ENCODE data around the gene P3H2.

Gene P3H2

DNA sequence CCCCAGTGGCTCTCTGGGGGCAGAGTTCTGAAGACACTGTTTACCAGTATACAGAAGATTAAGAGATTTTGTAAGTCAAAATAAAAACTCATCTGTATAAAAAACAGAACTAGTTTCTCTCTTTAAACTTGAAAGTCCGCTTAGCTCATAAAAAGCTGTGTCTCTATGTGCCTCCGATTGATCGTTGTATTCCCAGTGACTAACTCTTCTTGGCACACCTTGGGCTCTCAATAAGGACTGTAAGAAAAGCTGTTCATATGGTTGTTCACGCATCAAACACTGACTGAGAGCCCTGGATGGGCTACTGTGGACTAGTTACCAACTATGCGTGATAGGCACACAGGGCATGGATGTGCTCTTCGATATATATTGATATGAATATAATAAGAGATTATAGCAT lies 107.9 kb downstream of the P3H2 start:
- DNase-seq: no peak

DNA sequence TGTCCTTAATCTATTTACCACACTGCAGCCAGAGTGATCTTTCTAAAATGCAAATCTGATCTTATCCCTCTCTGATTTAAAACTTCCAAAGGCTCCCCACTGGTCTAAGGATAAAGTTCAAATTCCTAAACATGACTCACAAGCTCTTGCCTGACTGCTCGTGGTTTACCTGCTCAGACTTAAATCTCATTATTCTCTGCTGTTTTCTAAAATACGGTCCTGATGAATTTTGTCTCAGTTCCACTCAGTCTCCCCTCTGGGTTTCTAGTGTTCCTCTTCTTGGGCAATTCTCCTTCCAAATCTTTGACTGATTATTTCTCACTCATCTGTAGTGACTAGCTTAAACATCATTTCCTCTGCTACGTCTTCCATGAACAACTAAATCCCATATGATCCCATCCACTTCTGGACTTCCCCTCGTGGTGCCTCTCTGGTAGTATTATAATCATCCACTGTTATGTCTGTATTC lies 108.3 kb downstream of the P3H2 start:
- DNase-seq: no peak

DNA sequence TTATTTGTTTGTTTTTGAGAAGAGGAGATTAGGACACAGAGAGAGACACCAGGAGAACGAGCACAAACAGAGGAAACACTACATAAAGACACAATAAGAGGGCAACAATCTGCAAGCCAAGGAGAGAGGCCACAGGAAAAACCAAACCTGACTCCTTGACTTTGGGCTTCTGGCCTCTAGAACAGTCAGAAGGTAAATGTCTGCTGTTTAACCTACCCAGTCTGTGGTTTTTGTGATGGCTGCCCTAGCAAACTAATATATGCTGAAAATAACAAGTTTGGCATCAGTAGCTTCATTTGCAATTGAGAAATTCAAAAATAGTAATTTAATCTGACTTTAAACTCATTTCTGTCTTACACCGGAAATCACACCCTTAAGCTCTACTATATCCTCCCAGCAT lies 110.2 kb downstream of the P3H2 start:
- no peak for DNase-seq

DNA sequence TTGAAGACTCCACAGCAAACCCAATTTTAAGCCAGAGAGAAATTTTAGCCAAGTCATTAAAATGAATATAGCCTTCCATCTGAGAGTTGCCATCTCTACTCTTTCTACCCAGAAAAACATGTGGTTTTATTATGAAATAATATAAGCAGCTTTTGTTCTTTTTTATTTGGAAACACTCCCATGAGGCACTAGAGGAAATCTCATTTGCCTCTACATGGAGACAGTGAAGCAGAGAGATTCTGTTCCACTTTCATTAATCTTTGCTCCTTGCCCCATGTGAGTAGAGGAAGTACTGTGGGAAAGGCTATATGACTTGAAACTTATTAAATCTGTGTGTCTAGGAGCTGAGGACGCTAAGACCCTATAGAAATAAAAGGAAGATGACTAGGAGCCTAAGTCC lies 111.1 kb downstream of the P3H2 start:
- no peak for DNase-seq

DNA sequence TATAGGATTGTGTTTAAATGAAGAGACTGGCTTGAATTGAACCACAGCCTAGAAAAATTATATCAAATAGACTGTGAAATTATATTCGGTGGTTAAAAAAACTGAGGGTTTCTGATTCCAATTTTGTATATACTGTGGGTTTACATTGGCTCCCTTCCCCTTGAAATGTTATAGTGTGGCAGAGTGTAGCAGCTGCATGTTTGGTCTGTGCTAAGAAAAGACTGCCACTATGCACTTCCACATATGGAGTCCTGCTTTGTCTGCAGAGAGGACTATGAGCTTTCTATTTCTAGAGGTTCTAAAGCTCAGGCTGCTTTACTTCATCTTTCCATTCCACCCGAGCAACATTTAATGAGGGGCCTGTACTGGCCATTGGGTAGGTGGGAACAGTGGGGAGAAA lies 112.3 kb downstream of the P3H2 start:
- DNase-seq: no peak

DNA sequence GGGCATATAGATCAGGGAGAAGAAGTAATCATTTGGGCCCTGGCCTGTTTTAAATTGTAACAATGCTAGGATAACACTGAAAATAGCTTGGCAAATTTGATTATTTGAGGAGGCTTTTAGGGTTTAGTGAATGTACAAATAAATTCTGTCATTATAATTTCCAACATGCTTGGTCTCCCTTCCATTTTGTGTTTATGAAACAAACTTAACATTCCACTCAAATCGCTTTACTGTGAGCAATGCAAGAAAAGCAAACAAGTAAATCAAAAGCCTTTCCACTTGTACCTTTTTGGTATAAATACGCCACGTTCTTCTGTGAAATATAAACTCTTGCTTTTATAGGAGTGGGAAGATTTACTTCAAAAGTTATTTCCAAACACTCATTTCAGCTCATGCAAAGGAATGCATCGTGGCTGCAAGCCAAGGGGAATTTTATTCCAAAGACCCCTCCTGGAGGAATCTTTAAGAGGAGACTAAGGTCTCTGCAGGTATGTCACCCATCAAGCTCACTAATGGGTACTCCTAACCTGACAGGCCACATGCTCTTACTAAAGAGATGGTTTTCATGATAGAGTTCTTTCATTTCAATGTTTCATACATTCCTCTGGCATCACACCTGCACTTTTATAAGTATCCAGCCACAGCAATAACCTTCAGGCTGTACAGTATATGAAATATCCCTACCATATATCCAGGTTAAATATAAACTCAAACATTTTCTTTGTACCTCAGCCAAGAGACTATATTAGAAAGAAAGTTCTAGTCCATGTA lies 115.2 kb downstream of the P3H2 start:
- no peak for DNase-seq

DNA sequence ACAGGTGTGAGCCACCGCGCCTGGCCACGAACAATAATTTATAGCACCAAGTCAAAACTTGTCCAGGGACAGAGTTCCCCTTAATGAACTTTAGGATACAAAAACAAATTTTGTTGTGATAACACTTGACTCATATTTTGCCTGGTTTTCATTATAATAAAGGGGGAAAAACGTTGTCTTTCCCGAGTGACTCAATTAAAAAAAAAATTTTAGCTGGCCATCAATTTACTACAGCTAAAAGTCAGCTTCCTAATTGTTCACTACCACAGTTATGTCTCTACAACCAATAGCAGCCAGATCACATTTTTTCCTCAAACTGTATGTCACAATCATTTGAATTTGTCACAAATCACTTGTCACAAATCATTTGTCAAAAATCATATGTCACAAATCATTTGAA lies 116.0 kb downstream of the P3H2 start:
- no peak for DNase-seq

DNA sequence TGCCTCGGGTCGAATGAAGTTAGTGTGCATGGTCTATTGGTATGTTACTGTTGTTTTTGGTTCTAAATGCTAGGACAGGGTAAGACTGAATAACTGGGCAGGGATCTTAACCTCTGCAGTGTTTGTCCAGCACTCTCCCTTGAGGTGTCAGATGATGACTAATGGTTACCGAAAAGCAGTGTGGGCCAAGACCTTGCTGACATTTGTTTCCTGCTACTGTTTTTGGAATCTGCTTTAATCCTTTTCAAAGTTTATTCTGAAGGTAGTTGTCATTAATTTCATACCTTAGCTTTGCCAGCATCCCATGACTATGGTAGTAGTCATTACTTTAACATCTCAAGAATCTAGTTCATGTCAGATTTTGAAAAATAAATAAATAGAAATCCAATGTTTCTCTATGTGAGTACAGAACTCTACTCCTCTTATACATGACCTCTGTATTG lies 117.0 kb downstream of the P3H2 start:
- DNase-seq: no peak

DNA sequence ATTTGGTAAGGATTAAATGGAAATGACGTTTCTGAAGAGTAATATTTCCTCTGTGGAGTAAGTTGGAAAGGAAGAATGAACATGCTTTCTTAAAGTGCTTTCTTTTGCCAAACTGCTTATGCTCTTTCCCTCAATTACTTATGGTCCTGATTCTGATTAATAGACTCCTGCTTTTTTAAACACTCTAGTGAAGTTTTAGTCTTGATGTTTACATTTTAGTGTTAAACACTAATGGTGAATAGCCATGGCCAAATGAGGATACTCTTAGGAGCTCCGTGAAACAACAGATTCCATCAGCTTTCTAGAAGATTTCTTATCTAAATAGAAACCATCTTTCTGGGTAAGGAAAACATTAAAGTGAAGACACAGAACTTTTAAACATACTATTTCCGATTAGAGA lies 117.6 kb downstream of the P3H2 start:
- DNase-seq: no peak

DNA sequence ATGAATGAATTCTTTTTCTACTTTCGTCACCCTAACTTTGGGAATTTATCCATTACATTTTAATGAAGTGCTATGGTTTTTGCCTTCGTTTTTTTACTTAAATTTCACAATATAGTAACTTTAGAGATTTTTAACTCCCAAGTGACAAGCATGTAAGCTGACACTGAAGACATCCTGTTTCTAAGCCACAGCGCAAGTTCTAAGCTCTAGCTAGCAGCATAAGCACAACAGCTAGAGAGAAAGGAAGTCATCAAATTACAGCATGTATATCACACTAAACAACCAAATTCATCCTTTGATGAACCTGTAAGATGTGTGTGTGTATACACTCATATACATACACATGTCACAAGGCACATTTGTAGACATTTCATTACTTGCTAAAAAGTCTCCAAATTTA lies 119.3 kb downstream of the P3H2 start:
- no peak for DNase-seq

DNA sequence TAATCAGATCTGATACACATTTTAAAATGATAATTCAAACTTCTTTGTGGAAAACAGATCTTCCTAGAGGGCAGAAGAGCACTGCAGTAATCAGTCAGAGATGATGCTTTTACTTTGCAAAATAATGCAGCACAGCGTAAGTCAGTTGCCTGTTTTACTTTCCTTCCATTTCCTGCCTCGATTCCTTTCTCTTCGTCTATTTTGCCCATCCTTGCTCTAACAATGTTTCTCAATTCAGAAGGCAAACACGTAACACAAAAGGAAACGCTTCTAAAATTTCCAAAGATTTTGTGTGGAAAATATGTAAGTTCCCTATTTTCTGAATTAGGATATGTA lies 119.9 kb downstream of the P3H2 start:
- no peak for DNase-seq

DNA sequence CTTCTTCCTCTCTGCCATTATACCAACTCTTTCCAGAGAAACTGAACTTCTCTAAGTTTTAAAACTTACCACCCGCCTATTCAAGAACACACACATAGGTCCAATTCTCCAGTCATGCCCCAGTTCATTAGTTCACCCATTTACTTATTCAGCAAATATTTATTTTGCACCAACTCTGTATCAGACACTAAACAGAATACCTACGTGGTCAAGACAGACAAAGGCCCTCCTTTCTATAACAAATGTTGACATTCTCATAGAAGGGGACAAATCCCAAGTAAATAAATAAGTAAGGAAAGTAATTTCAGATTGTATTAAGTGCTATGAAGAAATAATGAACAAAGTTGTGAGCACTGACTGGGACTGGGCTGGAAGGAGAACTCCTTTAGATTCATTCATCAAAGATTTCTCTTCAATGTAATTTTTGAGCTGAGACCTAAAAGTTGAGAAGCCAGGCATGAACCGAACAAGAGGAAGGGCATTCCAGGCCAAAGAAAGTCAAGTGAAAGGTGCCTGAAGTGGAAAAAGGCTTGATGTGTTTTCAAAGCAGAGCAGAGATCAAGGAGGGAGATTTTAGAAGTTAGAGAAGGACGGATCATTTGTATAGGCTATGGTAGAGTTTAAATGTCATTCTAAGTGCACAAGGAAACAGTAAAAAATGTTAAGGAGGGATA lies 120.4 kb downstream of the P3H2 start:
- no peak for DNase-seq

DNA sequence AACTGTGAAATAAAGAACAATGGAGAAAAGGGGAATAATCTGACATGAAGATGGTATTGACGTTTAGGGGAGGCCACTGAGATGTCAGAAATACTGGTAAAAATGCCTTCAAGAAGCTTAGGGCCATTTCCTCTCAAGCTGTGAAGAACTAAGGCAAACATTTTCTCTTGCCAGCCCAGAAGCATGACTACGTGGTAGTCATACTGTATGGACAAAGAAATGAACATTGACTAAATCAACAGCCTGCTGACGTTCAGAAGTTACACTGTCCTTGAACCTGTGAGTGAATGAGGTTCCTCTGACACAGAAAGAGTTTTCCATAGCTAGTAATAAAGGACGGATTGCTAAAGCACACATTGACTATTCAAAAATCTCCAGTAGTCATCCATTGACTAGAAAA lies 121.0 kb downstream of the P3H2 start:
- no peak for DNase-seq

DNA sequence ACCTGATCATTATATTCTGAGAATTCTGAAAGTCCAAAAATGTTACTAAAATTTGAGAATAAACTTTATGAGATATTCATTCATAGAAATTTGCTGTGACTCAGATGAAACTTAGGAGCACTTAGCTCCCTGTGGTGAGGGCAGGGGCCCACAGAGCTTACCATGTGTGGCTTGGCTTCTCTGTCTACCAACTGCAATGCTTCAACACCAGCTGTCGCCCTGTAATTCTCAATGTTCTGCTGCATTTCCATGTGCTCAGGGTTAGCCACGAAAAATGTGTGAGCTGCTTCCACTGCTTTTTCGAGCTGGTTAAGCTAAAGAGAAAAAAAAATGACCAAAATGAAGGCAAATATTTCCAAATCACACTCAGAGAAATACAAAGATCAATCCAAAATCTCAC lies 125.6 kb downstream of the P3H2 start:
- DNase-seq: no peak

DNA sequence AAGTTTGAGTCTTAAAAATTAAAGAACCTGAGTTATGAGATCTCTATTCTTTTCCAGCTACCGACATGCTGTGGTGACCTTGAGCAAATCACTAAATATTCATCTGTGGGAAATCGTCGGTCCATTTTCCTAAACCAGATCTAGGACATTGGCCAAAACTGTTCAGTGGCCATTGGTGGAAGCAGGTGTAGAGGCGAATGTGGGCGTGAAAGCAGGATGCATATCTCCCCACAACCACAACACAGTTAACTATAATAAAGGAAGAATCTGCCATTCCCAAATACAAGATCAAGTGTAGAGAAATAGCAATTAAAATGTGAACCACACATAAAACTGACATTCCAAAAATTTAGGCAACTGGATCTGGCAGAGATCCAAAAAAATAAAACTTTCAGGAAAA lies 129.9 kb downstream of the P3H2 start:
- no peak for DNase-seq

DNA sequence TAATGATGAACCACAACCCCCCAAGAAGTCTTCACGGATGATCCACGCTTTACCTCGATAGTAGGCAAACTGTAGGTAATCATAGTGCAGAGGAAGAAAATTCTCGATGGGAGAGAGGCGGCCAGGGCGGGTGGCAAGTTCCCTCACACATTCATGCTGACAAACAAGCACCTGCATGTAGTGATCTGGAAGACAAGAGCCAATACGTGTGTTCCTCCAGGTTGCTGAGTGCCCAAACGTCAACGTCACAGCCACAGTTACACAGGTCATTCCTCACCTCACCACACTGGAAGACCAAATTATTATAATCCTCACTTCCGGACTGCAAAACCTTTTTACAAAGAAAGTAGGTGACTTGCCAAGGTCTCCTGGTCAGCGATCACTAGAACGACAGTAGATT lies 131.8 kb downstream of the P3H2 start:
- DNase-seq: no peak

DNA sequence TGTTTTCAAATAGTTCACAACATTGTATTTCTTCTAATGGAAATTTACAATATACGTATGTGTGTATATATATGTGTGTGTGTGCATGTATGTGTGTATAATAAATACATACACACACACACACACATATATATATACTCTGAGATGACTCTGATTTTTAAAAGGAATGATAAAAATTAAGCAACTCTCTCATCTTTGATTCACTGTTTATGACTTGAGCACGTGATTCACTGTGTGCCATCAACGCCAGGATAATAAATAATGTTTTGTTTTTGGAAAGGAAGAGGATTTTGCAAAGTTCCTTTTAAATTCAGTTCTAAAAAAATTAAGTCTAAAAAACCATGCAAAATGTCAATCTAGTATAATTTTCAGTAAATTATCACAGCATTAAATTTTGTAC lies 132.4 kb downstream of the P3H2 start:
- no peak for DNase-seq

DNA sequence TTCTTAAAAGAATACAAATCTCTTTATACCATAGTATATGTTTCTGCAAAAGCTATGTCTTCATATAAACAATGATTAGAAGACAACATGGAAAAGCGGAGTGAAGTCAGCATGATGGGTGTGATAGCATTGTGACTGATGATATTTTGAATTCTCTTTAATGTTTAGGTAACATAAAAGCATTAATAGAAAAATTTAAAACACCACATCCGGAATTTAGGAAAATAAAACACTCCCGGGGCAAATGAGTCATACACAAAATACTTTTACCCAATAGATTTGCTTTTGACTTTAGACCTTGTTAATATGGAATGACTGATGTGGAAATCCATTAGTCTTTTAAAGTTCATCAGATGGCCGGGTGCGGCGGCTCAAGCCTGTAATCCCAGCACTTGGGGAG lies 134.7 kb downstream of the P3H2 start:
- DNase-seq: no peak

DNA sequence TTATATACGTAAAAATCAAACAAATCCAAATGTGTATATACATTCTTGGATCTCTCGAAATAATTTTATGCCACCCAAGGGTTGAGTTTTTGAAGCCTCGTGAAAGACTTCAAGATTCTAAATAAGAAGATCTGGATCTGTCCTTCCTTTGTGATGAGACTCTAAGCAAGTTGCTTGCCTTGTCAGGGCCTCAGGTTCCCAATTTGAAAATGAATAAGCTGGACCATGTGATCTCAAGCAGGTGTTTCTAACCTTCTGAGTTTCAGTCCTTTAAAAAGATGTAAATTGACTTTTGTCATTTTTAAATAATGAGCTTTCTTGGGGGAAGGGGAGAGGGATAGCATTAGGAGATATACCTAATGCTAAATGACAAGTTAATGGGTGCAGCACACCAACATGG lies 137.1 kb downstream of the P3H2 start:
- DNase-seq: no peak

DNA sequence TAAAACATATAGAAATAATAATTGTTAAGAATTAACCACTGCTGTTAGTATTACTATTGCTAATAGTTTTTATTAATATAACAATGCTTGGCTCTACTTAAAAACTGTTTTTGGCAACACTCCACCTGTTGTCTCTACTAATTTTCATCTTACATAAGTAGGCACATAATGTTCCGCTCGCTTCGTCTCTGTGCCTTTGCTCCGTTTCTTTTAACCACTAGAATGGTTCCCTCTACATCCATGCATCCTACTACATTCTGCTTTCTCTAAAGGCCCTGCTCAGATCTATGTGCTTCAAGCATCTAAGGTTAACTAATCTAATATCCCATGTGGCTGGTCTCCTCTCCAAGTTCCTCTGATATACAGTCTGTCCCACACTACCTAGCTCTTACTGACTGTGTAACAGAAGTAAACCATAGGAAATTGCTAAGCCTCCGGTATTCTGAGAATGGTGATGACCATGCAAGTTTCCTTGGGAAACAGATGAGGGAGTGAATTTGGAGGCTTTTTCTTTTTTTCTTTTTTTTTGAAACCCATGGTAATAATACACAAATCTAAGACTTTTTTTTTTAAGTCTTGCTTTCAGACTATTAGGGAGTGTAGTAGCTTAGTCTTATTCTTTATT lies 138.3 kb downstream of the P3H2 start:
- DNase-seq: no peak

DNA sequence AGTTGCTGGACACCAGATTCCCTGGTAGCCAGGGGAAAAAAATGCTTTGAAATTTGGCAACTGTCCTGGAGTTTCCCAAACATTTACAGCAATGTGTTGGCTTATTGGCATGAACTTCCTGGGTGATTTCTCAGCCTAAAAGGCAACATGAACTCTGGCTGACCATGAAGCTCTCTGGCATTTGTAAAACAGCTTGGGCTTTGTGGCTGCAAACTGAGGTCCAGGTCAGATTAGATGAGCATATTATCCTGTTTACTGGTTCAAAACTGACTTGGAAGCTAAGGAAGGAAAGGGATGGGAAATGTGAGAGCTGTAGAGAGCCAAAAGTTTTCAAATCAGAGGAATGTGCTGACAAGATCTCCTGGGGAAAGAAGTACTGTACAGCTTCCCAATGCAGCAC lies 139.0 kb downstream of the P3H2 start:
- DNase-seq: no peak

DNA sequence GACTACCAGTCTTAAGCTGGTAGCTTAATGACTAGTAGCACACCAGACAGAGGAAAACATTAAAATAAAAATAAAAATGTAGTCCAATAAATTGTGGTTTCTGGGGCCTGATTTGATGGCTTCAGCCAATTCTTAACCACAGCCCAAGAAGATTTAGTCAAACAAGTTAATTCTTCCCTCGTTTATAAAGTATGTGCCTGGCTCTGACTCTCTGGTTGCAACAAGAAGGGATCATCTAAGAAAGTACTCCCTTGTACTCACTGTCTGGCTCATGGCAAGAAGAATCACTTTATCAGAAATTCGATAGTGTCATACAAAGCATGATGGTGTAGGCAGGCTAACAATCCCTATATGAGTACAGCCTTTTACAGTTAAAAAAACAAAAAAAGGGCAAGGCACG lies 141.9 kb downstream of the P3H2 start:
- no peak for DNase-seq

DNA sequence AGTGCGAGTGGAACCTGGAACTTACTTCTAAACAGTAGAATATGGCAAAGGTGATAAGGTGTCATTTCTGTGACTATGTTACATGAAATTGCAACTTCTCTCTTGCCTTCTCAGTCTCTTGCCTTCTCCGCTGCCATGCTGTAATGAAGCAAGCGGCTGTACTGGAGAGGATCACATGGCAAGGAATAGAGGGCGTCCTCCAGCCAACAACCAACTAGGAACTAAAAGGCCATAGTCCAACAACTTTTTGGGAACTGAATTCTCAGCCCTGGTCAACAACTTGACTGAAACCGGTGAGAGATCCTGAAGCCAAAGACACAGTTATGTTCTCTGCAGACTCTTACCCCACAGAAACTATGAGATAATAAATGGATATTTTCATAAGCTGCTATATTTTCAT lies 143.5 kb downstream of the P3H2 start:
- no peak for DNase-seq

DNA sequence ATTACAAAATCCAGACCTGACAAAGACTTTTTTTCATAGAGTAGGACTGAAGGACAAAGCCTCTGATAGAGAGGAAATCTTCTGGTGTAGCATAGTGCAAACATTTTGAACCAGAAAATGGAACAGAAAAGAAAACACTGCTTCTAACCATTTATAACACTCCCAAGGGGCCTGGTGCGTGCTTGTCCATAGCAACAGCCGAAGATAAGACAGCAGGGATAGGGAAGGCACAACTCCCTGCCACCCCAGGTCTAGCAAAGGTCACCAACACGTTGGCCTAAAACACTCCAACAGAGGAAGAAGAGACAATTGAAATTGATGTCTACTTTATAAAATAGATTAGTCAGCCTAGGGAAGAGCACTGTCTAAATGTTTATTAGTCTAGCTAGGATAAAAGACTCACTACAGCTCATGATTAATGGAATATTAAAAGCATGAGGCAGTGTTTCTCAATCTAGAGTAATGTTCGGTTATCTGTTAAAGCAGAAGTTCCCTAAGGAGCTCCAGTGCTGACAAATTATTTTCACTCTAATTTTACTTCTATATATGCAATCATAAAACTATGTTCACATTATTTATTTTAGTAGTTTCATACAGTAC lies 145.2 kb downstream of the P3H2 start:
- DNase-seq: no peak
